Activated T-cell treated with anti-CD3 and anti-CD28 coated beads, Interleukin-2, amount 50 U/mL, for 4 hours (primary cell): ENCODE results near the gene WDR37. TPM values are rescaled to one million over a fixed set of nuclear protein-coding genes. Genes with fewer than 3 reads are reported as not detected.

Experiments
- ATAC-seq, 2 donors: fragments of 200-7000 bp; cut with Tn5 transposase; one replicate each; pipeline ENCODE4 v1.10.0; 2021
- DNase-seq: peaks from one replicate; pipeline ENCODE4 v3.0.0-alpha.2; 2020
- H3K27me3 Mint-ChIP-seq: one replicate; pipeline ENCODE4 v1.8.0; 2021; ENCODE audit warnings: low read depth, mixed read lengths
- H3K36me3 Mint-ChIP-seq: one replicate; pipeline ENCODE4 v1.8.0; 2022; ENCODE audit warnings: mixed read lengths; ENCODE audit not compliant: insufficient read depth
- H3K4me1 Mint-ChIP-seq: one replicate; pipeline ENCODE4 v1.8.0; 2021; ENCODE audit warnings: low read depth, mixed read lengths
- H3K4me3 Mint-ChIP-seq: one replicate; pipeline ENCODE4 v1.8.0; 2021; ENCODE audit warnings: mild to moderate bottlenecking, moderate library complexity, mixed read lengths
- H3K9me3 Mint-ChIP-seq: one replicate; pipeline ENCODE4 v1.8.0; 2021; ENCODE audit warnings: mixed read lengths
- total RNA-seq, 3 donors: library from RNA; stranded (reverse); gene quantifications; one replicate each; pipeline ENCODE4 v1.2.1, GENCODE V29; 2021

The WDR37 gene
- total RNA-seq, 3 donors from 2014 or later, result 10.5 to 13.5 (median 12.2) TPM

- no peak overlapping the region for H3K4me3 Mint-ChIP-seq
- H3K4me1 Mint-ChIP-seq, result peaks cover 21% of the 10 kb centered on the region
- ATAC-seq (no peak), DNase-seq (no peak)
- no peaks in the 10 kb centered on the region for H3K9me3 Mint-ChIP-seq
- peaks cover 56% of the 10 kb centered on the region for H3K36me3 Mint-ChIP-seq
- no peaks in the 10 kb centered on the region for H3K27me3 Mint-ChIP-seq
These were observed 68.6 kb downstream of the WDR37 start for GRCh38 chr10:1124796-1125195.

DNA sequence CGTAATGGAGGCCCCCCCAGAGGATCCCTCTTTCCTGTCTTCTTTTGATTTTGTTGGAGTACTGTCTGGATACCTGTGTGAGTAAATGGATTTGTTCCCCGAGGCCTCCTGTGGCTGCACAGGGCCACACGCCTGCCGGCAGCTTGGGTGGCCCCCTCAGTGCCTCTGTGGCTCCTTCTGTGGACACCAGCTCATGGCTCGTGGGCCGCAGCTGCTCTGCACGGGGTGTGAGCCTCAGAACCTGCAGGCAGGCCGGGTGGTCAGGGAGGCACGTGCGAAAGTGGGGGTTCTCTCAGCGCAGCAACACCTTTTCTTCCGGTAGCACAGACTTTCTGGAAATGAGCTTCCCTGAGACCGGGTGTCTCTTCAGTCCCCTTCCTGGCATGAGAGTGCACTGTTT is 70.3 kb downstream of the WDR37 start:
- no peaks in the 10 kb centered on the region for H3K27me3 Mint-ChIP-seq
- peaks cover 69% of the 10 kb centered on the region for H3K36me3 Mint-ChIP-seq
- no peak for ATAC-seq
- no peaks in the 10 kb centered on the region for H3K9me3 Mint-ChIP-seq
- no peak overlapping the region for H3K4me3 Mint-ChIP-seq
- peaks cover 19% of the 10 kb centered on the region for H3K4me1 Mint-ChIP-seq
- no peak for DNase-seq

- DNase-seq (no peak), ATAC-seq (no peak)
- Mint-ChIP-seq H3K36me3 (peaks cover 65% of the 10 kb centered on the region), H3K27me3 (no peaks in the 10 kb centered on the region), H3K9me3 (no peaks in the 10 kb centered on the region), H3K4me1 (peaks cover 18% of the 10 kb centered on the region), H3K4me3 (no peak overlapping the region)
These were observed 71.4 kb downstream of the WDR37 start for GRCh38 chr10:1127629-1128028.

DNA sequence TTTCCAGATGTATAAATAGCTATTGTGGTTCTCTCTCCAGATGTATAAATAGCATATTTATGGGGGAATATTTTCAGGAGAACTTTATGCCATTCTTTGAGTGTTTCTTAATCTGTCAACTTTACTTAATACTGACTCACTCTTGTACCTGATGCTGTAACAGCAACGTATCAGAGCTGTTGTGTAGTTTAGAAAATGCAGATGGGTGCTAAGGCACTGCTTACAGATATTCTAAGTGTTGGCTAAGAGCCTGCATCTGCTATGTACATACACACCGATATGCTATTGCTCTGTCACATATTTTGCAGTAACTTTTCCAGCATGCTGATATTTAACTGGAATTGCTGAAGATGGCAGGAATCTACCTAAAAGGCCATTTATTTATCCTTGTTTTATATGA is 71.9 kb downstream of the WDR37 start:
- peaks cover 63% of the 10 kb centered on the region for H3K36me3 Mint-ChIP-seq
- H3K4me1 Mint-ChIP-seq, result peaks cover 20% of the 10 kb centered on the region
- H3K9me3 Mint-ChIP-seq, result no peaks in the 10 kb centered on the region
- H3K27me3 Mint-ChIP-seq, result no peaks in the 10 kb centered on the region
- DNase-seq (no peak), ATAC-seq (no peak)
- H3K4me3 Mint-ChIP-seq, result no peak overlapping the region

DNA sequence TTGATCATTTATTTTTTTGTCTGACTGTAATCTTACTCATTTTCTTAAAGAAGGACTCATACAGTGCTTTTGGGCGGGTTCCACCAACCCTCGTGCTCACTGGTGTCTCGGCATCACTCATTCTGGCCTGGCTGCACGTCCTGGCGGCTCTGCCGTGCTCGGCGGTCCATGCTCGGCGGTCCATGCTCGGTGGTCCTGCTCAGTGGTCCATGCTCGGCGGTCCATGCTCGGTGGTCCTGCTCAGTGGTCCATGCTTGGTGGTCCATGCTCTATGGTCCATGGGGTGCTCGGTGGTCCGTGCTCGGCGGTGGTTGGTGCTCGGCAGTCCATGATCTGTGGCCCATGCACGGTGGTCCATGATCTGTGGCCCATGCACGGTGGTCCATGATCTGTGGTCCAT is 72.5 kb downstream of the WDR37 start:
- no peak for ATAC-seq

DNA sequence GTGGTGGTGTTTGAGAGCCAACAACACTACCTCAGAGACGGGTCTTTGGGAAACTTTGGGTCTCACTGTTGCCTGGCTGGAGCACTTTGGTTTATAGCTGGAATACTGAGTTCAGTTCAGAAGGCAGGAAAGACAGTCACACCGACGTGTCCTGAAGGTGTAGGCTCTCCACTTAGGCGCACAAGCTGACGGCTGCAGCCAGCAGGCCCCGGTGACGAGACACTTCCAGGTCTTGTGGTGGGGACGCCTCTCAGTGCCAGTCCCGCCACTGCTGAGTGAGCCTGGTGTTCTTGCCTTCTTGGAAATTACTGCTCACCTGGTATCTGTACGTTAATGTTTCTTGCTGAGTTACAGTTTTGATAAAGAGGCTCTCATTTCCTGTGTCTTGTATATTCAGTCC is 74.0 kb downstream of the WDR37 start:
- DNase-seq (no peak), ATAC-seq (no peak)
- Mint-ChIP-seq H3K9me3 (no peaks in the 10 kb centered on the region), H3K4me3 (no peak overlapping the region), H3K4me1 (peaks cover 14% of the 10 kb centered on the region), H3K36me3 (peaks cover 46% of the 10 kb centered on the region), H3K27me3 (no peaks in the 10 kb centered on the region)

More for the DNA sequence above, 72.5 kb downstream of the WDR37 start:
- Mint-ChIP-seq H3K9me3 (no peaks in the 10 kb centered on the region), H3K36me3 (peaks cover 60% of the 10 kb centered on the region), H3K4me1 (peaks cover 19% of the 10 kb centered on the region), H3K4me3 (no peak overlapping the region), H3K27me3 (no peaks in the 10 kb centered on the region)
- no peak for DNase-seq

DNA sequence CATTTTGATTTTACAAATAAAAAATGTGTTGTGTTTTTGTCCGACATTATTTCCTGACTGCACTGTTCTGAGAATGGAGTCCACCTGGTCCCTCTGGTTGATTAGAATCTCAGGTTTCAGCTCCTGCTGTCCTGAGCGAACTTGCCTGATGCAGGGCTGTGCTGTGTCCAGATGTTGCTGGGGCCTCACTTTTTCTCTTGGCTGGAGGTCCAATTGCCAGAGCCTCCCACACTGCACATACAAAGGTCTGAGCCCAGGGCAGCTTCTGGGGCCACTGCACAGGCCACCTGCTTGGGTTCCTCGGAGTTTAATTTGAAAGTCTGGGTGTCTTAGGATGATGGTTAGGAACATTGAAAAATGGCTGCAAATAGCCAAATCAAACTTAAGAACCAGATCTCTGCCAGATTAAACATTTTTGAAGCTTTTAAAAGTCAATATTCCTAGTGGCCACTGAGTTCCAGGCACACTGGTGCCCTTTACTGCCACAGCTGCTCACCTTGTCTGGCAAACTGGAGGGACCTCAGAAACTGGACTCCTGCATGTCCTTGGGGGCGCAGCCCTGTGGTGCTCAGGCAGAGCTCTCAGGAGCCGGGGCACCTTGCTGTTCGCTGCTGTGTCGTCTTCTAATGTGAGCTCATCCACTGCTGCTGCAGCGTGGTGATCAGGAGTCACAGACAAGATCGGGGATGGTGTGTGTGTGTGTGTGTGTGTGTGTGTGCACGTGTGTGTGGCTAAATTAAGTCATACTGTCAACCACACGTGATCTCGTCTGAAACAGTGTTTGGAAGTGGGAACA is 75.0 kb downstream of the WDR37 start:
- peaks cover 41% of the 10 kb centered on the region for H3K36me3 Mint-ChIP-seq
- peaks cover 14% of the 10 kb centered on the region for H3K4me1 Mint-ChIP-seq
- ATAC-seq (no peak), DNase-seq (no peak)
- H3K27me3 Mint-ChIP-seq, result no peaks in the 10 kb centered on the region
- H3K4me3 Mint-ChIP-seq, result no peak overlapping the region
- no peaks in the 10 kb centered on the region for H3K9me3 Mint-ChIP-seq

DNA sequence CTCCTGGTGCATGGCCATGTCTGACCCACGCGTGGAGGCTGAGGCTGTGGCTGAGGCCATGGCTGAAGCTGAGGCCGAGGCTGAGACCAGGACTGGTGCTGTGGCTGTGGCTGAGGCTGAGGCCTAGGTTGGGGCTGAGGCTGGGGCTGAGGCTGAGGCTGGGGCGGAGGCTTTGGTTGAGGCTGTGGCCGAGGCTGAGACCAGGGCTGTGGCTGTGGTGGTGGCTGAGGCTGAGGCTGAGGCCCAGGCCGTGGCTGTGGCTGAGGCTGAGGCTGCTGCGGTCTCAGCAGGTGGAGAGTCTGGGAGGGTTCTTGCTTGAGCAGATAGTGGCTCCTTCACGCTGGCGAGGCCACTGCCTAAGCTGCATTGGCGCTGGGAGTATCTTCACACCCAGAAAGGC is 76.4 kb downstream of the WDR37 start:
- DNase-seq (no peak), ATAC-seq (no peak)
- Mint-ChIP-seq H3K4me3 (no peak overlapping the region), H3K4me1 (peaks cover 14% of the 10 kb centered on the region), H3K9me3 (no peaks in the 10 kb centered on the region), H3K36me3 (peaks cover 34% of the 10 kb centered on the region), H3K27me3 (no peaks in the 10 kb centered on the region)

DNA sequence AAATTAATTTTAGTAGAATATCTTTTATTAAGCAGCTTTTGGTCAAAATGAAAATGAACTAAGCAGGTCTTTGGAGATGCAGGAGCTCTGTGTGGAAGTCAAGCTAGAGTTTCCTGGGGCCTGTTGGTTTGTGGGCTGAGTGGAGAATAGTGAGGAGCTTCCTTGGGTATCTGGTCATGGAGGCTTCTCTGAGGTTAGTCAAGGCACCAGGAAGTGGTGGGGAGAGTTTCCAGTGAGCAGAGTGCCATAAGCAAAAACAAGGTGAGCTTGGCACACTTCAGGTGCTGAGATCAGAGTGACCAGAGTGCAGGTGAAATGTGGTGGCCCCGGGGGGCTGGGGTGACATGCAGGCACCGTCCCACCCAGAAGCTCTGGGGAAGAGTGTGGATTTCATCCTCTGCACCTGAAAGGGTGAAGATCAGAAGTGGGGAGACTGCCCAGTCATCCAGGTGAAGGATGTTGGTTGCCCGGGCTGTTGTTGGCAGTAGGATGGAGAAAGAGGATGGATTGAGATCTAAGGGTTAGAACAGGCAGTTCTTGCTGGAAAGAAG is 77.4 kb downstream of the WDR37 start:
- ATAC-seq, result no peak
- Mint-ChIP-seq H3K4me1 (peaks cover 14% of the 10 kb centered on the region), H3K9me3 (peaks cover 5% of the 10 kb centered on the region), H3K36me3 (peaks cover 27% of the 10 kb centered on the region), H3K4me3 (no peak overlapping the region), H3K27me3 (no peaks in the 10 kb centered on the region)
- DNase-seq, result no peak

DNA sequence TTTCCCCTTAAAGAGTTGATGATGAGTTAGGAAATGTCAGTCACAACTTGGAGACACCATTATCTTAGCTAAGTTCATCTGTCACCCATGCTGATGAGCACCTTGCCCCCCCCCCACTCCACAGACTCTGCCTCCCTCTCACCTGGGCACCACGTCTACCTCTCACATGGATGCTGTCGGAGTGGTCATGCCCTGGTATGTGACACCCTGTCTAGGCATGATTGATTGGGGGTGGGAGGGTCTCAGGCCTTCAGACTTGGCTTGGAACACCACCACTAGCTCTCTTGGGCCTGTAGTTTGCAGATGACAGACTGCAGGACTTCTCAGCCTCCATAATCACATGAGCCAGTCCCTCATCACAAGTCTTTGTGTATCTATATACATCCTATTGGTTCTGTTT is 78.0 kb downstream of the WDR37 start:
- Mint-ChIP-seq H3K27me3 (no peaks in the 10 kb centered on the region), H3K4me1 (peaks cover 14% of the 10 kb centered on the region), H3K9me3 (peaks cover 11% of the 10 kb centered on the region), H3K36me3 (peaks cover 23% of the 10 kb centered on the region), H3K4me3 (no peak overlapping the region)
- DNase-seq, result no peak
- ATAC-seq, result no peak

GRCh38 chr10:1136268-1136667 is 80.1 kb downstream of the WDR37 start:
- Mint-ChIP-seq H3K27me3 (peaks cover 3% of the 10 kb centered on the region), H3K36me3 (peaks cover 6% of the 10 kb centered on the region), H3K4me1 (peaks cover 14% of the 10 kb centered on the region), H3K9me3 (peaks cover 22% of the 10 kb centered on the region), H3K4me3 (no peak overlapping the region)
- no peak for ATAC-seq
- DNase-seq, result no peak

- Mint-ChIP-seq H3K36me3 (no peaks in the 10 kb centered on the region), H3K4me1 (peaks cover 13% of the 10 kb centered on the region), H3K4me3 (no peak overlapping the region), H3K27me3 (peaks cover 5% of the 10 kb centered on the region), H3K9me3 (peaks cover 22% of the 10 kb centered on the region)
- no peak for ATAC-seq
- DNase-seq, result no peak
These were observed 81.4 kb downstream of the WDR37 start for GRCh38 chr10:1137499-1138163.

- H3K27me3 Mint-ChIP-seq, result peaks cover 5% of the 10 kb centered on the region
- peaks cover 22% of the 10 kb centered on the region for H3K9me3 Mint-ChIP-seq
- peaks cover 6% of the 10 kb centered on the region for H3K4me1 Mint-ChIP-seq
- no peak for DNase-seq
- no peak for ATAC-seq
- no peaks in the 10 kb centered on the region for H3K36me3 Mint-ChIP-seq
- no peak overlapping the region for H3K4me3 Mint-ChIP-seq
These were observed 82.3 kb downstream of the WDR37 start for GRCh38 chr10:1138529-1138928.

DNA sequence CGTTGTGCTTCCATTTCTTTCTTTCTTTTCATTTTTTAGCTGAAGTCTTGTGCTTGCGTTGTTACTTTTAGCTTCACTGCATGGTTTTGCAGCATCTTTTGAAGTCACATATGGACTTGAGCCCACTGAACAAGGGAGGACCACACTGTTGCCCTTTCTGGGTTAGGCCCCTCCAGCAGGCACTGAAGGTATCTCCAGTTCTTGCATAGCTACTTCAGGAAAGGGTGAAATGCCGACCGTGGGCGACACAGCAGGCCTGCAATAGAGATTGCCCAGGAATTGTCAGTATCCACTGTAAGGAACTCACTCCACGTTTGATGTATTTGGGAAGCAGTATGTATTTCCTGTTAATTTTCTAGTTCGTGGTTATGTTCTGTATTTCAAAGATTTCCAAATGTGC is 85.1 kb downstream of the WDR37 start:
- no peaks in the 10 kb centered on the region for H3K36me3 Mint-ChIP-seq
- H3K4me3 Mint-ChIP-seq, result no peak overlapping the region
- H3K4me1 Mint-ChIP-seq, result no peaks in the 10 kb centered on the region
- DNase-seq (no peak), ATAC-seq (no peak)
- H3K27me3 Mint-ChIP-seq, result peaks cover 6% of the 10 kb centered on the region
- peaks cover 31% of the 10 kb centered on the region for H3K9me3 Mint-ChIP-seq

DNA sequence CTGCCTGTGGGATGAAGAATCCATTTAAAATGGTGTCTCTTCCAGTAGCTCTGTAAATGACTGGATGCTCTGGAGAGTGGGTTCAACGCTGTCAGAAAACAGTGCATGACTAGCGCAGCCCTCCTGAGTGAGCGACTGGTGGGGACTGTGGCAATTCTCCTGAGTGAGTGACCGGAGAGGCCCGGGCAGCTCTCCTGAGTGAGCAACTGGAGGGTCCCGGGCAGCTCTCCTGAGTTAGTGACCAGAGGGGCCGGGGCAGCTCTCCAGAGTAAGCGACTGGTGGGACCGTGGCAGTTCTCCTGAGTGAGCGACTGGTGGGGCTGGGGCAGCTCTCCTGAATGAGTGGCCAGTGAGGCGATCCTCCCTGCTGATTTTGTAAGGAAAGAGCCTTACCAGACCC is 85.5 kb downstream of the WDR37 start:
- Mint-ChIP-seq H3K36me3 (no peaks in the 10 kb centered on the region), H3K4me1 (no peaks in the 10 kb centered on the region), H3K4me3 (no peak overlapping the region), H3K9me3 (peaks cover 33% of the 10 kb centered on the region), H3K27me3 (peaks cover 10% of the 10 kb centered on the region)
- DNase-seq, result no peak
- ATAC-seq, result no peak
